H1 (cell line): ENCODE measurements around the gene CNOT1. TPM values are rescaled to one million over a fixed set of nuclear protein-coding genes. Genes with fewer than 3 reads are reported as not detected.

Experiments used
- HDAC6 ChIP-seq: IDR thresholded peaks from one replicate; pipeline ENCODE4 v1.7.1; 2012; ENCODE audit warnings: low read depth, mild to moderate bottlenecking, inconsistent platforms, low read length, moderate library complexity
- polyA plus RNA-seq, 7 experiments: library from polyadenylated mRNA; depleted of rRNA in 3 of 7; stranded (reverse) in 5 of 7; unstranded in 2 of 7; fragments of >200 nt in 5 of 7; fragments of 200-250 nt in 2 of 7; gene quantifications; 1 replicate in 5 of 7; 2 replicates in 1 of 7; 4 replicates in 1 of 7; pipeline versions ENCODE4 v1.2.1 to v1.2.3, GENCODE V29; 2011 to 2013; ENCODE audit warnings: missing spikeins in 2 of 7, mixed read lengths in 2 of 7
- total RNA-seq: library from RNA; stranded (reverse); fragmentation: NEBNext Ultra II Directional; extraction: Animal tissue kit (Norgen Biotek cat#: 25700); gene quantifications from 2 replicates; pipeline ENCODE4 v1.2.1, GENCODE V29; 2021
- TF ChIP-seq, protein P1 (sequence below): IDR thresholded peaks from 2 replicates; pipeline ENCODE4 v1.6.1; 2011; ENCODE audit warnings: low read length, improper control_type of control experiment
- TF ChIP-seq, protein P2 (sequence below): IDR thresholded peaks from 2 replicates; pipeline ENCODE4 v1.6.1; 2012; ENCODE audit warnings: inconsistent platforms

CNOT1 gene
- total and polyA plus RNA-seq, 2 of the 8 experiments (the other 6 are each of a cell fraction or from before 2014, with no cell fraction given): 306 to 319 TPM

DNA sequence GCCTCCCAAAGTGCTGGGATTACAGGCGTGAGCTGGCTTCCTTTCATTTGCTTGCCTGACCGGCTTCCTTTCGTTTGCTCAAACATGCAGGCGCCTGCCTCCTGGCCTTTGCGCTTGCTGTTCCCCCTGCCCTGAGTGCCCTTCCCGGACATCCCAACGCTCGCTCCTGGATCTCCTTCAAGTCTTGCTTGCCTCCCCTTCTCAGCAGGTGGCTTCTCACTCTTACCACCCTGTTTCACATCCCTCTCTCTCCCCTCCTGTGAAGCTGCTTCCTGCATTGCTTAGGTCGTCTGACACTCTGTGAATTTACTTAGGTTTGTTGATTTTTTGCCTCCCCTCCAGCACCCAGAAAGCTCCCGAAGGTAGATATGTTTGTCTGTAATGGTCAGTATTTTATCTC, 155.3 kb downstream of the CNOT1 start (continued):
- TF ChIP-seq, protein P1, sequence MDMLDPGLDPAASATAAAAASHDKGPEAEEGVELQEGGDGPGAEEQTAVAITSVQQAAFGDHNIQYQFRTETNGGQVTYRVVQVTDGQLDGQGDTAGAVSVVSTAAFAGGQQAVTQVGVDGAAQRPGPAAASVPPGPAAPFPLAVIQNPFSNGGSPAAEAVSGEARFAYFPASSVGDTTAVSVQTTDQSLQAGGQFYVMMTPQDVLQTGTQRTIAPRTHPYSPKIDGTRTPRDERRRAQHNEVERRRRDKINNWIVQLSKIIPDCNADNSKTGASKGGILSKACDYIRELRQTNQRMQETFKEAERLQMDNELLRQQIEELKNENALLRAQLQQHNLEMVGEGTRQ: no peak
- TF ChIP-seq, protein P2, sequence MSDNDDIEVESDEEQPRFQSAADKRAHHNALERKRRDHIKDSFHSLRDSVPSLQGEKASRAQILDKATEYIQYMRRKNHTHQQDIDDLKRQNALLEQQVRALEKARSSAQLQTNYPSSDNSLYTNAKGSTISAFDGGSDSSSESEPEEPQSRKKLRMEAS: no peak
- no peak for TF ChIP-seq HDAC6
